ENCODE results near the gene MYOCD.
"Not testable (repeated sequence)": the region's sequence is repeated elsewhere in the genome, so short reads cannot be mapped to it uniquely, and the experiment has no call there.

Gene MYOCD

DNA sequence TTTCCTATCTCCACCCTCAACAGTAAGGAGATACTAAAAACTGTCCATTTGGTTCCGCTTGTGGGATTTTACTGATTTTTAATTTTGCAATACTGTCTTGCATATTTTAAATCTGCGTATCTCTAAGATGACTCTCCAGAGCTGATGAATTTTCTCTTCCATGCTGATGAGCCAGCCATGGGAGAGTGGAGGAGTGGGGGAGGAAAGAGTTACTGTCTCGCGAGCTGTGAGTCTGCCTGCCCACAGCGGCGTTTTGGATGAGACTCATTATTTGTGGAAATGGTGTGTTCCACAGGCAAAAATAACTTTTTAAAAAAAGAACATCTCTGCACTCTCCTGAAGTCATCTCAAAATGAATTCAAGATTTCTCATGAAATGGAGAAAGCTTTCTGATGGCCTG is 34.6 kb upstream of the MYOCD start:
- Histone ChIP-seq H3K4me1 (ENCODE audit: insufficient read depth, low read length) (0 out of 2 replicates have a peak, but pooled peaks cover 3% of the 10 kb centered on the region), H3K36me3 (ENCODE audit: insufficient read depth, low read depth, low read length) (no peaks in the 10 kb centered on the region), H3K27me3 (ENCODE audit: insufficient read depth, low read length) (no peaks in the 10 kb centered on the region), H3K9ac (ENCODE audit: low read depth, low read length) (no peak overlapping the region), H3K27ac (ENCODE audit: low read length) (no peak overlapping the region), H3K9me3 (ENCODE audit: insufficient read depth, low read depth, low read length) (no peaks in the 10 kb centered on the region), H3K4me3 (ENCODE audit: low read length) (no peak overlapping the region)

DNA sequence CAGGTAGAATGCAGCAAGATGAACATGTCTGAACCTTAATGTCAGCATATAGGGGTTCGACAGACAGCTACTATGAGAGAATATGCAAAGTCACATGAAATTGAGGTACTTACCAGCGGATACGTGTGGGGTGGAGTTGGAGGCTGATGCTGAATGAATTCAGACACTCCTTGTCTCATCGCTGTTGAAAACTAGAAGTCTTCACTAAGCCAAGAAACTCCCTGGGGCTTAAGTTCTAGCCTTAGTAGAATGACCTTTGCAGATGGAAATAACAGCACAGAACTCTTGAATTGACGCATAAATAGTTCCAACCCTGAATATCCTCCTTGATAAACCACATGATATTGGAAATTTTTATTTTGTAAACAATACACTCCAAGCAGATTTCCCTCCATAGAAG is 32.9 kb upstream of the MYOCD start:
- no peak overlapping the region for H3K27ac ChIP-seq (ENCODE audit: low read length)
- H3K9me3 ChIP-seq (ENCODE audit: insufficient read depth, low read depth, low read length), result no peaks in the 10 kb centered on the region
- no peak overlapping the region for H3K9ac ChIP-seq (ENCODE audit: low read depth, low read length)

DNA sequence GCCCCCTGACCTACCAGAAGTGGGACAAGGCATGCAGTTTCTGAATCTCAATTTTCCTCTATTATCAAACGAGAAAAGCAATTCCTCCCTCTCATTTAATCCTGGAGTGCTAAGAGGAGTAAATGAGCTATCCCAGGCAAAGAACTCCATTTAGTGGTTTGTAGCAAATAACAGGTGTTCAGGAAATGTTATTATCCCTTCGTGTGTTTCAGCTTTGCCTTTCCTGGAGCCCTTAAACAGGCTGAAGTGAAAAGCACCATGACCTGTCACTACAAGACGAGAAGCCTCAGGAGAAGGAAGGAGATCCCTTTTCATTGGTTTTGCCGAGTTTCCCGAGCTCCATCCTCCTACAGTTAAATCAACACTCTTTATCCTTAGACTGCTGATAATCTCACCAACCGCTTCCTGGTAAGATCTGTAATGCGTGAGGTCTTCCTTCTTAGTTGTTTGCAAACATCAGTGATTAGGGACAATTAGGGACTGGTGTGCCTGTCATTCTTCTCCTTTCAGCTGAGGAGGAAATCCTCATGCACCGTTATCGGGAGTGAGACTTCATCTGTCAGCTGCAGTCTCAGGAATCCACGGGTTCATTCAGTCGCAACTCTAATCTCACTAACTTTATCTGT is 30.8 kb upstream of the MYOCD start:
- Histone ChIP-seq H3K27me3 (ENCODE audit: insufficient read depth, low read length) (no peaks in the 10 kb centered on the region), H3K4me1 (ENCODE audit: insufficient read depth, low read length) (peaks cover 3% of the 10 kb centered on the region; the same call in 1 of the 2 replicates), H3K9ac (ENCODE audit: low read depth, low read length) (no peak overlapping the region), H3K9me3 (ENCODE audit: insufficient read depth, low read depth, low read length) (no peaks in the 10 kb centered on the region), H3K4me3 (ENCODE audit: low read length) (no peak overlapping the region), H3K27ac (ENCODE audit: low read length) (no peak overlapping the region), H3K36me3 (ENCODE audit: insufficient read depth, low read depth, low read length) (no peaks in the 10 kb centered on the region)

More for the DNA sequence above, 32.9 kb upstream of the MYOCD start:
- Histone ChIP-seq H3K4me3 (ENCODE audit: low read length) (no peak overlapping the region), H3K4me1 (ENCODE audit: insufficient read depth, low read length) (peaks cover 3% of the 10 kb centered on the region; the same call in 1 of the 2 replicates), H3K27me3 (ENCODE audit: insufficient read depth, low read length) (no peaks in the 10 kb centered on the region), H3K36me3 (ENCODE audit: insufficient read depth, low read depth, low read length) (no peaks in the 10 kb centered on the region)

DNA sequence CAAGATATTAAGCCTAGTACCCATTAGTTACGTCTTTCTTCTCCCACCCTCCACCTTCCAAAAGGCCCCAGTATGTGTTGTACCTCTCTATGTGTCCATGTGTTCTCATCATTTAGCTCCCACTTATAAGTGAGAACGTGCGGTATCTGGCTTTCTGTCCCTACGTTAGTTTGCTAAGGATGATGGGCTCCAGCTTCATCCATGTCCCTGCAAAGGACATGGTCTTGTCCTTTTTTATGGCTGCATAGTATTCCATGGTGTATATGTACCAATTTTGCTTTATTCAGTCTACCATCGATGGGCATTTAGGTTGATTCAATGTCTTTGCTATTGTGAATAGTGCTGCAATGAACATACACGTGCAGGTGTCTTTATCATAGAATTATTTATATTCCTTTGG is 29.7 kb upstream of the MYOCD start:
- H3K4me1 ChIP-seq (ENCODE audit: insufficient read depth, low read length); H3K9ac ChIP-seq (ENCODE audit: low read depth, low read length); H3K27ac ChIP-seq (ENCODE audit: low read length): not testable (repeated sequence)

DNA sequence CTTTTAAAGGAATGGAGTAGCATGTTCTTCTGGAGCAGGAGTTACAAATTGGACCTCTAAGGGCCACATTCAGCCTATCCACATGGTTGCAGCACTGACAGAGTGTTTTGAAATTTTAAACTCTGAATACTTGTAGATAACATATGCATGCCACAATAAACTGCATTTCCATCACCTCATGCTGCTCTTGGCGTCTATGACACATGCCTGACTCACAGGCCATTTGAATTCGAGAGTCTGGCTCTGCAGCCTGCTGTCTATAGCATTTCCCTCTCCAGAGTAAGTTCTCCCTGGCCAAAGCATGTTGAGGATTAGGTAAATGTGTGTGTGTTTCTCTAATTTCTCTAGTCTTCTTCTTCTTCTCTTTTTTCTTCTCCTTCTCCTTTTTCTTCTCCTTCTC is 28.7 kb upstream of the MYOCD start:
- H3K9ac ChIP-seq (ENCODE audit: low read depth, low read length), result no peak overlapping the region

More for the DNA sequence above, 29.7 kb upstream of the MYOCD start:
- H3K4me3 ChIP-seq (ENCODE audit: low read length); H3K36me3 ChIP-seq (ENCODE audit: insufficient read depth, low read depth, low read length); H3K27me3 ChIP-seq (ENCODE audit: insufficient read depth, low read length); H3K9me3 ChIP-seq (ENCODE audit: insufficient read depth, low read depth, low read length): not testable (repeated sequence)

DNA sequence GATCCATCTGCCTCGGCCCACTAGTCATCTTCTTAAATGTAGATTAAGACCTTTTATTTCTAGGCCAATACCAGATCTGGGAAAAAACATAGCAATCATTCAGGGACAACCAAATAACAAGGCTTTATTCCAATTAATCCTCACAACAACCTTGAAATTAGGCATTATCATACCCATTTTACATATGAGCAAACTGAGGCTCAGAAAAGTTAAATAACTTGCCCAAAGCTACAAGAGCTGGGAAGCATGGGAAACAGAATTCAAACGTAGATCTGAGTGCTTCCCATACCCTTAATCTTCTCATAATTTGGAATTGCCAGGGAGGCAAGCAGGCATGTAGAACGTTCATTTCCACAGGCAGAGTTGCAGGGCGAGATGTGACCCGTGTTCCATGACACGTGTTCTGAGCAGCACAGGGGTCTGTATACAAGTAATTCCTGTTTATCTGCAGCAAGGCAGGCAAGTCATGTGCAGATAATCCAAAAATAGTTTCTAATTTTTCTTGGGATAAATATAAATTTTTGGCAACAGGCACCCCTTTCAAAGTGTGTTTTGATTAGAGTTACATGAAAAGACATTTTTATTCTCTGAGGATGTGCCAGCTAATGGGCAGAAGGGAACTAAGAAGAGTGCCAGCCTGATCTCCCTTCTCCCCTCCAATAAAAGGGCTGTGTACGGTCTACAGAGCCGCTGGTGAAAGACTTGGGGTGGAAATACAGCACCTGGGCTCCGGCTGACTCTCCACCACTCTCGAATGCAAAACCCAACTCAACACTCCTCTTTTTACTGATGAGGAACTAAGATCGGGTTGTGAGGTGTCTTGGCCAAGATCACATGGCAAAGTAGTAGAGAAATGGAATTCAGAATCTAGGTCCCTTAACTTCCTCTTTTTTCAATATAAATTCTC is 27.7 kb upstream of the MYOCD start:
- no peak overlapping the region for H3K27ac ChIP-seq (ENCODE audit: low read length)
- no peak overlapping the region for H3K4me3 ChIP-seq (ENCODE audit: low read length)
- no peaks in the 10 kb centered on the region for H3K9me3 ChIP-seq (ENCODE audit: insufficient read depth, low read depth, low read length)
- H3K9ac ChIP-seq (ENCODE audit: low read depth, low read length), result no peak overlapping the region
- H3K4me1 ChIP-seq (ENCODE audit: insufficient read depth, low read length), result peaks cover 3% of the 10 kb centered on the region; the same call in 1 of the 2 replicates
- H3K36me3 ChIP-seq (ENCODE audit: insufficient read depth, low read depth, low read length), result no peaks in the 10 kb centered on the region
- H3K27me3 ChIP-seq (ENCODE audit: insufficient read depth, low read length), result no peaks in the 10 kb centered on the region

More for the DNA sequence above, 28.7 kb upstream of the MYOCD start:
- H3K9me3 ChIP-seq (ENCODE audit: insufficient read depth, low read depth, low read length), result no peaks in the 10 kb centered on the region
- no peaks in the 10 kb centered on the region for H3K27me3 ChIP-seq (ENCODE audit: insufficient read depth, low read length)
- H3K4me1 ChIP-seq (ENCODE audit: insufficient read depth, low read length), result peaks cover 3% of the 10 kb centered on the region; the same call in 1 of the 2 replicates
- no peak overlapping the region for H3K4me3 ChIP-seq (ENCODE audit: low read length)
- H3K27ac ChIP-seq (ENCODE audit: low read length), result no peak overlapping the region
- no peaks in the 10 kb centered on the region for H3K36me3 ChIP-seq (ENCODE audit: insufficient read depth, low read depth, low read length)

DNA sequence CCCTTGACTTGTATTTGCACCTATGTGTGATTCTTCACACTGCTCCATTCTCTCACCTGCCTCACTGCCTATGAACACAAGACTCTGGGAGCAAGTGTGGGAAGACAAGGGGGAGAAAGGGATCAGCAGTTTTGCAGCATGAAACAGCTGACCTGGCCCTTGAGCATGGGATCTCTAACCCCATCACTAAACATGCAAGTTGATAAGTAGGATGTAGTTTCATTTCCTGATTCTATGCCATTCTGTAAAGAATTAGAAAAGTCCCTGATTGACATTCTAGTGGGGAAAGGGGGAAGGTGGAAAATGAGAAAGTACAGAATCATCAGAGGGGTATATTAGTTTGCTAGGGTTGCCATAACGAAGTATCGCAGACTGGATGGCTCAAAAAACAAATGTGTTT is 25.3 kb upstream of the MYOCD start:
- H3K9ac ChIP-seq (ENCODE audit: low read depth, low read length), result no peak overlapping the region
- peaks cover 15% of the 10 kb centered on the region for H3K4me1 ChIP-seq (ENCODE audit: insufficient read depth, low read length)
- no peak overlapping the region for H3K4me3 ChIP-seq (ENCODE audit: low read length)
- H3K27ac ChIP-seq (ENCODE audit: low read length), result no peak overlapping the region
- H3K9me3 ChIP-seq (ENCODE audit: insufficient read depth, low read depth, low read length), result no peaks in the 10 kb centered on the region
- H3K27me3 ChIP-seq (ENCODE audit: insufficient read depth, low read length), result no peaks in the 10 kb centered on the region
- H3K36me3 ChIP-seq (ENCODE audit: insufficient read depth, low read depth, low read length), result no peaks in the 10 kb centered on the region

DNA sequence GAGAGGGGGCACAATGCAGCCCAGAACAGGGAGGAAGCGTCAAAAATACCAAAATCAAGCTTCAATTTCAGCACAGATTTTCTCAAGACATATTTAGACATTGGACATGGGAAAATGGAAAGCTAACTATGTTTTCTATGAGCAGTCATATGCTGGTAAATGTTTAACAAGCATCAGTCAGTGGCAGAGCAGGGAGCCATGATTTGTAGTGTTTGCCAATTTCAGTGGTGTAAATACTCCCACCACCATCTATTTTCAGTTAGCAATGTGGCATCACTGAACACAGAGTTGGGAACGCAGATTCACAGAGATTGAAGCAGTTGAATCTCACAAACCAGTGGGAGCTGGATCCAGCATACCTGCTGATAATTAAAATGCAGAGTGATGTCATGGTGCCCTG is 24.6 kb upstream of the MYOCD start:
- Histone ChIP-seq H3K9me3 (ENCODE audit: insufficient read depth, low read depth, low read length) (no peaks in the 10 kb centered on the region), H3K4me1 (ENCODE audit: insufficient read depth, low read length) (peaks cover 15% of the 10 kb centered on the region), H3K4me3 (ENCODE audit: low read length) (no peak overlapping the region), H3K9ac (ENCODE audit: low read depth, low read length) (no peak overlapping the region), H3K27me3 (ENCODE audit: insufficient read depth, low read length) (no peaks in the 10 kb centered on the region), H3K36me3 (ENCODE audit: insufficient read depth, low read depth, low read length) (no peaks in the 10 kb centered on the region), H3K27ac (ENCODE audit: low read length) (no peak overlapping the region)

DNA sequence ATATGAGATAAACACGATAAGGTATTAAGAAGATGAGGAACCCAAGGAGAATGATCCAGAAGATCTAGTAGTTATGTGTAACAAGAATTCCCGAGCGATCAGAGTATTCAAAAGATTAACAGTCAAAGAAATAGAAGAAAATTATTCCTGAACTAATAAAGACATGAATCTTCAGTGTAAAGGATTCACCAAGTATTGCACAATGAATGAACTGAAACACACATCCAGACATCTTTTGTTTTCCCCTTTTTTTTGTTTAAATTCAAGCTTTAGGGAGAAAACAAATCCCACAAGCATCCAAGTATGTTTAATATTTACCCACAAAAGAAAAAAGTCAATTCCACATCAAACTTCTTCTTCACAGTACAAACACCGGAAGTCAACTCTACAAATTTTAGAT is 23.7 kb upstream of the MYOCD start:
- Histone ChIP-seq H3K4me3 (ENCODE audit: low read length) (no peak overlapping the region), H3K27me3 (ENCODE audit: insufficient read depth, low read length) (no peaks in the 10 kb centered on the region), H3K27ac (ENCODE audit: low read length) (no peak overlapping the region), H3K36me3 (ENCODE audit: insufficient read depth, low read depth, low read length) (no peaks in the 10 kb centered on the region), H3K4me1 (ENCODE audit: insufficient read depth, low read length) (peaks cover 15% of the 10 kb centered on the region), H3K9ac (ENCODE audit: low read depth, low read length) (no peak overlapping the region), H3K9me3 (ENCODE audit: insufficient read depth, low read depth, low read length) (no peaks in the 10 kb centered on the region)

DNA sequence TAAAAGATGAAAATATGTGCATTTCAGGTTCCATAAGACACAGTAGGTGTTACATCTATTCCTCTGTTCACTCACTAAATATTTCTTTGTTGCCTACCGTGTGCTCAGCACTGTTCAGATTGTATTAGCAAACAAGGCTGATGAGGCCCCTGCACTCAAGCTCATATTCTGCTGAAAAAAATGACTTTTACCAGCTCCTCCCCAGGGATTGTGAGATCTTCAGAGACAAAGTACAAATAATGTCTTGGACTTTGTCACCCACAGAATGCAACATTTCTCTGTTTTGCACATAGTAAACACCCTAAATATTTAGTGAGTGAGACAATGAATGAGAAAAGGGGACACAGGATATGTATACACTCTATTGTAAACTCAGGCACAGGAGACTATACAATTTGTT is 21.9 kb upstream of the MYOCD start:
- peaks cover 12% of the 10 kb centered on the region for H3K4me1 ChIP-seq (ENCODE audit: insufficient read depth, low read length)
- no peak overlapping the region for H3K9ac ChIP-seq (ENCODE audit: low read depth, low read length)
- H3K27ac ChIP-seq (ENCODE audit: low read length), result no peak overlapping the region
- no peaks in the 10 kb centered on the region for H3K36me3 ChIP-seq (ENCODE audit: insufficient read depth, low read depth, low read length)
- no peak overlapping the region for H3K4me3 ChIP-seq (ENCODE audit: low read length)
- no peaks in the 10 kb centered on the region for H3K27me3 ChIP-seq (ENCODE audit: insufficient read depth, low read length)
- no peaks in the 10 kb centered on the region for H3K9me3 ChIP-seq (ENCODE audit: insufficient read depth, low read depth, low read length)

DNA sequence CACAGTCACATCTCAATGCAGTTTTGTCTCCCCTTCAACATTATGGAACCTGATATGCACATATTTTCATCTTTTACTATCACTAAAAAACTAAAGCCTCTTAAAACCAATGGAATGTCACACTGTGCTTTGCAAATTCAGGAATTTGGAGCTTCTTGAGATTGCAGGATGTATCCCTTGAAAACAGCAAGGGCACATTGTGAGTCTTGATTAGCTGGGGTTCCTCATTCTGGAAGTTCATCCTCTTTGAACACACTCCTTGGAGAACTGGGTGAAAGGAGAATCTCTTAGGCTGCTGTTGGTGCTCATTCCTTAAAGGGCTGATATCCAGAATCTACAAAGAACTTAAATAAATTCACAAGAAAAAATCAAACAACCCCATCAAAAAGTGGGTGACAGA is 21.1 kb upstream of the MYOCD start:
- no peaks in the 10 kb centered on the region for H3K36me3 ChIP-seq (ENCODE audit: insufficient read depth, low read depth, low read length)
- H3K9me3 ChIP-seq (ENCODE audit: insufficient read depth, low read depth, low read length), result no peaks in the 10 kb centered on the region
- peaks cover 12% of the 10 kb centered on the region for H3K4me1 ChIP-seq (ENCODE audit: insufficient read depth, low read length)
- H3K9ac ChIP-seq (ENCODE audit: low read depth, low read length), result no peak overlapping the region
- H3K27me3 ChIP-seq (ENCODE audit: insufficient read depth, low read length), result no peaks in the 10 kb centered on the region
- no peak overlapping the region for H3K4me3 ChIP-seq (ENCODE audit: low read length)
- no peak overlapping the region for H3K27ac ChIP-seq (ENCODE audit: low read length)
